H1 (cell line): ENCODE measurements around the gene MBOAT2. TPM values are rescaled to one million over a fixed set of nuclear protein-coding genes. Genes with fewer than 3 reads are reported as not detected.

Source experiments
- JUND ChIP-seq: IDR thresholded peaks from 2 replicates; pipeline ENCODE4 v1.6.1; 2011; ENCODE audit warnings: mild to moderate bottlenecking, improper control_type of control experiment, low read length
- TCF12 ChIP-seq: IDR thresholded peaks from 2 replicates; pipeline ENCODE4 v1.6.1; 2011; ENCODE audit warnings: low read depth, mild to moderate bottlenecking, low read length
- polyA plus RNA-seq, 7 experiments: library from polyadenylated mRNA; depleted of rRNA in 3 of 7; stranded (reverse) in 5 of 7; unstranded in 2 of 7; fragments of >200 nt in 5 of 7; fragments of 200-250 nt in 2 of 7; gene quantifications; 1 replicate in 5 of 7; 2 replicates in 1 of 7; 4 replicates in 1 of 7; pipeline versions ENCODE4 v1.2.1 to v1.2.3, GENCODE V29; 2011 to 2013; ENCODE audit warnings: missing spikeins in 2 of 7, mixed read lengths in 2 of 7
- total RNA-seq: library from RNA; stranded (reverse); fragmentation: NEBNext Ultra II Directional; extraction: Animal tissue kit (Norgen Biotek cat#: 25700); gene quantifications from 2 replicates; pipeline ENCODE4 v1.2.1, GENCODE V29; 2021

MBOAT2 gene
- total and polyA plus RNA-seq, 2 of the 8 experiments (the other 6 are each of a cell fraction or from before 2014, with no cell fraction given): 11.2 to 23.4 TPM

- TF ChIP-seq TCF12: no peak
- TF ChIP-seq JUND: no peak
Observed at GRCh38 chr2:8867363-8867762, 136.1 kb downstream of the MBOAT2 start (continued).
